HepG2 (cell line): ENCODE data around the gene MAGI1. TPM values are rescaled to one million over a fixed set of nuclear protein-coding genes. Genes with fewer than 3 reads are reported as not detected.

Experiments
- ETV5 ChIP-seq: IDR thresholded peaks from 2 replicates; pipeline ENCODE4 v1.6.1; 2018; ENCODE audit warnings: missing biosample characterization, missing genetic modification reagents, inconsistent platforms, borderline replicate concordance
- FOXA1 ChIP-seq, 2 experiments: fragments of 450-650 bp in 1 of 2; sonication (generic) in 1 of 2; formaldehyde crosslinking in 1 of 2; IDR thresholded peaks; 2 replicates each; pipeline versions ENCODE4 v1.4.0 to v1.6.1; 2016 to 2020; ENCODE audit warnings: missing genetic modification reagents in 1 of 2
- JUN ChIP-seq: sonication (generic); formaldehyde crosslinking; IDR thresholded peaks from 2 replicates; pipeline ENCODE4 v1.4.0; 2020; ENCODE audit warnings: mild to moderate bottlenecking, missing genetic modification reagents
- KDM6A ChIP-seq: IDR thresholded peaks from 2 replicates; pipeline ENCODE4 v1.6.1; 2016; ENCODE audit warnings: low read depth
- ZNF20 ChIP-seq: sonication (generic); formaldehyde crosslinking; IDR thresholded peaks from 2 replicates; pipeline ENCODE4 v1.4.0; 2020; ENCODE audit warnings: mild to moderate bottlenecking, moderate library complexity, missing genetic modification reagents
- ZNF350 ChIP-seq: sonication (generic); formaldehyde crosslinking; IDR thresholded peaks from 2 replicates; pipeline ENCODE4 v1.4.0; 2020; ENCODE audit warnings: mild to moderate bottlenecking, low read depth, missing genetic modification reagents, borderline replicate concordance
- polyA plus RNA-seq, 8 experiments: library from polyadenylated mRNA; depleted of rRNA in 3 of 8; stranded (reverse) in 7 of 8; unstranded in 1 of 8; fragments of >200 nt; fragmentation: Illumina TruSeq in 4 of 8; extraction: Trizol in 4 of 8; gene quantifications; 2 replicates each; pipeline versions ENCODE4 v1.2.1 to v1.2.3, GENCODE V29; 2011 to 2016; ENCODE audit warnings: low read depth in 4 of 8, missing spikeins in 1 of 8, mixed read lengths in 1 of 8; ENCODE audit not compliant: insufficient read depth in 1 of 8
- total RNA-seq, 5 experiments: library from RNA; depleted of rRNA; stranded (reverse); fragments of >200 nt; fragmentation: Illumina TruSeq; extraction: Trizol; gene quantifications; 2 replicates each; pipeline ENCODE4 v1.2.3, GENCODE V29; 2016; ENCODE audit warnings: low read depth in 1 of 5
- TF ChIP-seq, protein P1 (sequence below): sonication (generic); formaldehyde crosslinking; conservative IDR thresholded peaks from 2 replicates; pipeline ENCODE4 v1.4.0; 2020; ENCODE audit warnings: missing genetic modification reagents
- TF ChIP-seq, protein P2 (sequence below): sonication (generic); formaldehyde crosslinking; IDR thresholded peaks from 2 replicates; pipeline ENCODE4 v1.5.1; 2020; ENCODE audit warnings: missing genetic modification reagents, mild to moderate bottlenecking, borderline replicate concordance
- TF ChIP-seq, protein P3 (sequence below): sonication (generic); formaldehyde crosslinking; IDR thresholded peaks from 2 replicates; pipeline ENCODE4 v1.8.1; 2022; ENCODE audit warnings: low read depth, mild to moderate bottlenecking, missing genetic modification reagents
- TF ChIP-seq, protein P4 (sequence below): sonication (generic); formaldehyde crosslinking; IDR thresholded peaks from 2 replicates; pipeline ENCODE4 v1.4.0; 2020; ENCODE audit warnings: missing genetic modification reagents
- TF ChIP-seq, protein P5 (sequence below): sonication (generic); formaldehyde crosslinking; IDR thresholded peaks from one replicate; pipeline ENCODE4 v1.5.1; 2020; ENCODE audit warnings: mild to moderate bottlenecking, missing genetic modification reagents; ENCODE audit errors: not compliant biosample characterization
- TF ChIP-seq, protein P6 (sequence below): IDR thresholded peaks from 2 replicates; pipeline ENCODE4 v1.6.1; 2012; ENCODE audit warnings: inconsistent platforms

The MAGI1 gene
- total and polyA plus RNA-seq, 2 of the 13 experiments (the other 11 are each of a cell fraction or from before 2014, with no cell fraction given) = 22.2 to 26.0 TPM

DNA sequence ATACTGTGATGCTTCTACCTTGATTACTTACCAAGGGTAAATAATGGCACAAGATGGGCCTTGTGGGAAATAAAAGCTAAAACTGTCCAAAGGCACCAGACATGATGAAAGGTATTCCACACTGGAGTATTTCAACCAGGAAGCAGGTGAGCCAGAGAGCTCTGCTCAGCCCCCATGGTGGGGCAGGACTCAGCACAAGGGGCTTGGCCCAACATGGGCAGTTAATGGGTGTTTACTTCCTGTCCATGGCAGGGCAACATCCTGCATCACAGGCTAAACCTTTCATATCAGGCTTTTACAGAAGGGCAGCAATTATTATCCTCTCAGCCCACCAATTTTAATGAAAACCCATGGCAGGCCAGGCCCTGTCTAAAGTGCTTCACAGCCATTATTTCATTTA is 38.2 kb downstream of the MAGI1 start (continued):
- TF ChIP-seq, protein P1, sequence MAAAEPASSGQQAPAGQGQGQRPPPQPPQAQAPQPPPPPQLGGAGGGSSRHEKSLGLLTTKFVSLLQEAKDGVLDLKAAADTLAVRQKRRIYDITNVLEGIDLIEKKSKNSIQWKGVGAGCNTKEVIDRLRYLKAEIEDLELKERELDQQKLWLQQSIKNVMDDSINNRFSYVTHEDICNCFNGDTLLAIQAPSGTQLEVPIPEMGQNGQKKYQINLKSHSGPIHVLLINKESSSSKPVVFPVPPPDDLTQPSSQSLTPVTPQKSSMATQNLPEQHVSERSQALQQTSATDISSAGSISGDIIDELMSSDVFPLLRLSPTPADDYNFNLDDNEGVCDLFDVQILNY (CRISPR knock-in tag) = no peak
- peak; percentile 22; the same call in 1 of the 2 replicates for TF ChIP-seq ETV5 (CRISPR knock-in tag)
- TF ChIP-seq JUN (CRISPR knock-in tag) = no peak
- TF ChIP-seq ZNF20 (CRISPR knock-in tag) = no peak
- TF ChIP-seq, protein P2, sequence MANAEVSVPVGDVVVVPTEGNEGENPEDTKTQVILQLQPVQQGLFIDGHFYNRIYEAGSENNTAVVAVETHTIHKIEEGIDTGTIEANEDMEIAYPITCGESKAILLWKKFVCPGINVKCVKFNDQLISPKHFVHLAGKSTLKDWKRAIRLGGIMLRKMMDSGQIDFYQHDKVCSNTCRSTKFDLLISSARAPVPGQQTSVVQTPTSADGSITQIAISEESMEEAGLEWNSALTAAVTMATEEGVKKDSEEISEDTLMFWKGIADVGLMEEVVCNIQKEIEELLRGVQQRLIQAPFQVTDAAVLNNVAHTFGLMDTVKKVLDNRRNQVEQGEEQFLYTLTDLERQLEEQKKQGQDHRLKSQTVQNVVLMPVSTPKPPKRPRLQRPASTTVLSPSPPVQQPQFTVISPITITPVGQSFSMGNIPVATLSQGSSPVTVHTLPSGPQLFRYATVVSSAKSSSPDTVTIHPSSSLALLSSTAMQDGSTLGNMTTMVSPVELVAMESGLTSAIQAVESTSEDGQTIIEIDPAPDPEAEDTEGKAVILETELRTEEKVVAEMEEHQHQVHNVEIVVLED (CRISPR knock-in tag) = no peak
- TF ChIP-seq, protein P3, sequence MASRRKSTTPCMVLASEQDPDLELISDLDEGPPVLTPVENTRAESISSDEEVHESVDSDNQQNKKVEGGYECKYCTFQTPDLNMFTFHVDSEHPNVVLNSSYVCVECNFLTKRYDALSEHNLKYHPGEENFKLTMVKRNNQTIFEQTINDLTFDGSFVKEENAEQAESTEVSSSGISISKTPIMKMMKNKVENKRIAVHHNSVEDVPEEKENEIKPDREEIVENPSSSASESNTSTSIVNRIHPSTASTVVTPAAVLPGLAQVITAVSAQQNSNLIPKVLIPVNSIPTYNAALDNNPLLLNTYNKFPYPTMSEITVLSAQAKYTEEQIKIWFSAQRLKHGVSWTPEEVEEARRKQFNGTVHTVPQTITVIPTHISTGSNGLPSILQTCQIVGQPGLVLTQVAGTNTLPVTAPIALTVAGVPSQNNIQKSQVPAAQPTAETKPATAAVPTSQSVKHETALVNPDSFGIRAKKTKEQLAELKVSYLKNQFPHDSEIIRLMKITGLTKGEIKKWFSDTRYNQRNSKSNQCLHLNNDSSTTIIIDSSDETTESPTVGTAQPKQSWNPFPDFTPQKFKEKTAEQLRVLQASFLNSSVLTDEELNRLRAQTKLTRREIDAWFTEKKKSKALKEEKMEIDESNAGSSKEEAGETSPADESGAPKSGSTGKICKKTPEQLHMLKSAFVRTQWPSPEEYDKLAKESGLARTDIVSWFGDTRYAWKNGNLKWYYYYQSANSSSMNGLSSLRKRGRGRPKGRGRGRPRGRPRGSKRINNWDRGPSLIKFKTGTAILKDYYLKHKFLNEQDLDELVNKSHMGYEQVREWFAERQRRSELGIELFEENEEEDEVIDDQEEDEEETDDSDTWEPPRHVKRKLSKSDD (CRISPR knock-in tag) = no peak
- no peak for TF ChIP-seq ZNF350 (CRISPR knock-in tag)
- TF ChIP-seq KDM6A = no peak
- TF ChIP-seq, protein P4, sequence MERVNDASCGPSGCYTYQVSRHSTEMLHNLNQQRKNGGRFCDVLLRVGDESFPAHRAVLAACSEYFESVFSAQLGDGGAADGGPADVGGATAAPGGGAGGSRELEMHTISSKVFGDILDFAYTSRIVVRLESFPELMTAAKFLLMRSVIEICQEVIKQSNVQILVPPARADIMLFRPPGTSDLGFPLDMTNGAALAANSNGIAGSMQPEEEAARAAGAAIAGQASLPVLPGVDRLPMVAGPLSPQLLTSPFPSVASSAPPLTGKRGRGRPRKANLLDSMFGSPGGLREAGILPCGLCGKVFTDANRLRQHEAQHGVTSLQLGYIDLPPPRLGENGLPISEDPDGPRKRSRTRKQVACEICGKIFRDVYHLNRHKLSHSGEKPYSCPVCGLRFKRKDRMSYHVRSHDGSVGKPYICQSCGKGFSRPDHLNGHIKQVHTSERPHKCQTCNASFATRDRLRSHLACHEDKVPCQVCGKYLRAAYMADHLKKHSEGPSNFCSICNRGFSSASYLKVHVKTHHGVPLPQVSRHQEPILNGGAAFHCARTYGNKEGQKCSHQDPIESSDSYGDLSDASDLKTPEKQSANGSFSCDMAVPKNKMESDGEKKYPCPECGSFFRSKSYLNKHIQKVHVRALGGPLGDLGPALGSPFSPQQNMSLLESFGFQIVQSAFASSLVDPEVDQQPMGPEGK (CRISPR knock-in tag) = no peak
- no peak for TF ChIP-seq FOXA1 (IDR thresholded peaks at IDR 0.05)
- 0 out of 2 replicates have a peak, but pooled peaks have one; percentile 8 for TF ChIP-seq FOXA1 (CRISPR knock-in tag; IDR thresholded peaks at IDR 0.05)
- TF ChIP-seq, protein P5, sequence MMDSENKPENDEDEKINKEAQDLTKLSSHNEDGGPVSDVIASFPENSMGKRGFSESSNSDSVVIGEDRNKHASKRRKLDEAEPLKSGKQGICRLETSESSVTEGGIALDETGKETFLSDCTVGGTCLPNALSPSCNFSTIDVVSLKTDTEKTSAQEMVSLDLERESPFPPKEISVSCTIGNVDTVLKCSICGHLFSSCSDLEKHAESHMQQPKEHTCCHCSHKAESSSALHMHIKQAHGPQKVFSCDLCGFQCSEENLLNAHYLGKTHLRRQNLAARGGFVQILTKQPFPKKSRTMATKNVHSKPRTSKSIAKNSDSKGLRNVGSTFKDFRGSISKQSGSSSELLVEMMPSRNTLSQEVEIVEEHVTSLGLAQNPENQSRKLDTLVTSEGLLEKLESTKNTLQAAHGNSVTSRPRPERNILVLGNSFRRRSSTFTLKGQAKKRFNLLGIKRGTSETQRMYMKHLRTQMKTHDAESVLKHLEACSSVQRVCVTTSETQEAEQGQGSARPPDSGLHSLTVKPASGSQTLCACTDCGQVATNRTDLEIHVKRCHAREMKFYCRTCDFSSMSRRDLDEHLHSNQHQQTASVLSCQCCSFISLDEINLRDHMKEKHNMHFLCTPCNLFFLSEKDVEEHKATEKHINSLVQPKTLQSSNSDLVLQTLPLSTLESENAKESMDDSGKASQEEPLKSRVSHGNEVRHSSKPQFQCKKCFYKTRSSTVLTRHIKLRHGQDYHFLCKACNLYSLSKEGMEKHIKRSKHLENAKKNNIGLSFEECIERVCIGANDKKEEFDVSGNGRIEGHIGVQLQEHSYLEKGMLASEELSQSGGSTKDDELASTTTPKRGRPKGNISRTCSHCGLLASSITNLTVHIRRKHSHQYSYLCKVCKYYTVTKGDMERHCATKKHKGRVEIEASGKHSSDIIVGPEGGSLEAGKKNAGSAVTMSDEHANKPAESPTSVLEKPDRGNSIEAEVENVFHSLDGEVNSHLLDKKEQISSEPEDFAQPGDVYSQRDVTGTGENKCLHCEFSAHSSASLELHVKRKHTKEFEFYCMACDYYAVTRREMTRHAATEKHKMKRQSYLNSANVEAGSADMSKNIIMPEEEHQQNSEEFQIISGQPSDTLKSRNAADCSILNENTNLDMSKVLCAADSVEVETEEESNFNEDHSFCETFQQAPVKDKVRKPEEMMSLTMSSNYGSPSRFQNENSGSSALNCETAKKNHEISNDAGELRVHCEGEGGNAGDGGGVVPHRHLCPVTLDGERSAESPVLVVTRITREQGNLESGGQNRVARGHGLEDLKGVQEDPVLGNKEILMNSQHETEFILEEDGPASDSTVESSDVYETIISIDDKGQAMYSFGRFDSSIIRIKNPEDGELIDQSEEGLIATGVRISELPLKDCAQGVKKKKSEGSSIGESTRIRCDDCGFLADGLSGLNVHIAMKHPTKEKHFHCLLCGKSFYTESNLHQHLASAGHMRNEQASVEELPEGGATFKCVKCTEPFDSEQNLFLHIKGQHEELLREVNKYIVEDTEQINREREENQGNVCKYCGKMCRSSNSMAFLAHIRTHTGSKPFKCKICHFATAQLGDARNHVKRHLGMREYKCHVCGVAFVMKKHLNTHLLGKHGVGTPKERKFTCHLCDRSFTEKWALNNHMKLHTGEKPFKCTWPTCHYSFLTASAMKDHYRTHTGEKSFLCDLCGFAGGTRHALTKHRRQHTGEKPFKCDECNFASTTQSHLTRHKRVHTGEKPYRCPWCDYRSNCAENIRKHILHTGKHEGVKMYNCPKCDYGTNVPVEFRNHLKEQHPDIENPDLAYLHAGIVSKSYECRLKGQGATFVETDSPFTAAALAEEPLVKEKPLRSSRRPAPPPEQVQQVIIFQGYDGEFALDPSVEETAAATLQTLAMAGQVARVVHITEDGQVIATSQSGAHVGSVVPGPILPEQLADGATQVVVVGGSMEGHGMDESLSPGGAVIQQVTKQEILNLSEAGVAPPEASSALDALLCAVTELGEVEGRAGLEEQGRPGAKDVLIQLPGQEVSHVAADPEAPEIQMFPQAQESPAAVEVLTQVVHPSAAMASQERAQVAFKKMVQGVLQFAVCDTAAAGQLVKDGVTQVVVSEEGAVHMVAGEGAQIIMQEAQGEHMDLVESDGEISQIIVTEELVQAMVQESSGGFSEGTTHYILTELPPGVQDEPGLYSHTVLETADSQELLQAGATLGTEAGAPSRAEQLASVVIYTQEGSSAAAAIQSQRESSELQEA (CRISPR knock-in tag) = no peak
- TF ChIP-seq, protein P6, sequence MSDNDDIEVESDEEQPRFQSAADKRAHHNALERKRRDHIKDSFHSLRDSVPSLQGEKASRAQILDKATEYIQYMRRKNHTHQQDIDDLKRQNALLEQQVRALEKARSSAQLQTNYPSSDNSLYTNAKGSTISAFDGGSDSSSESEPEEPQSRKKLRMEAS = no peak
